ENCODE data around the gene RET.

Gene RET

DNA sequence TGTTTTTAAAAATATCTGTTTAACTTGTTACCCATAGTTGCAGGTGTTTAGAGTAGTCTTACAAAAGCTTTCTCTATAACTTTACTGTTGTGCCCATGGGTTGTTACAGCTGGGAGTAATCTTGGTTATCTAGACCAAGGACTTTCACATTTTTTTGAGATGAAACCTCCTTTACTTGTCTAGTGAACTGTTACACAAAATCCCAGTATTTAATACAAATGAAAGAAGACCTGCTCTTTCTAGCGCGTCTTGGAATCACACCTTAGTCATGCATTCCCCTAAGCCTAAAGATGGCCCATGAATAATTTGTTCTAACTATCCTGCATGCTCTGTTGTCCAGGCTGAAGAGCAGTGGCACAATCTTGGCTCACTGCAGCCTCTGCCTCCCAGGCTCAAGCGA is 99.4 kb downstream of the RET start:
- POLR2A ChIA-PET, result no interaction called here
- Histone ChIP-seq H3K4me3 (ENCODE audit: low read depth, low read length) (no peak overlapping the region), H3K36me3 (ENCODE audit: control insufficient read depth in 2 of 2, insufficient read depth in 1 of 2, low read length in 2 of 2) (peaks cover 17 to 49% of the 10 kb centered on the region in 2 experiments), H3K4me1 (ENCODE audit: control insufficient read depth, insufficient read depth, low read length) (no peaks in the 10 kb centered on the region), H3K9me3 (ENCODE audit: control insufficient read depth, insufficient read depth, low read depth, low read length) (no peaks in the 10 kb centered on the region), H3K27ac (ENCODE audit: extremely low read depth, low read depth, low read length) (no peak overlapping the region)
- TF ChIP-seq ZNF521 (tag by site-specific recombination; IDR thresholded peaks at IDR 0.05) (no peak), ZNF510 (tag by site-specific recombination; IDR thresholded peaks at IDR 0.05; ENCODE audit: insufficient replicate concordance) (no peak), ZNF549 (tag by site-specific recombination; IDR thresholded peaks at IDR 0.05) (no peak), SP2 (tag by site-specific recombination; IDR thresholded peaks at IDR 0.05) (no peak), TCF7L2 (IDR thresholded peaks at IDR 0.05; ENCODE audit: borderline replicate concordance, low read depth, low read length) (no peak), ZNF610 (tag by site-specific recombination; IDR thresholded peaks at IDR 0.05; ENCODE audit: borderline replicate concordance) (no peak), ZFP3 (tag by site-specific recombination; IDR thresholded peaks at IDR 0.05; ENCODE audit: low read depth) (no peak), KLF8 (tag by site-specific recombination; IDR thresholded peaks at IDR 0.05) (no peak), YY1 (tag by site-specific recombination; IDR thresholded peaks at IDR 0.05) (no peak)
- TF ChIP-seq, protein P1, sequence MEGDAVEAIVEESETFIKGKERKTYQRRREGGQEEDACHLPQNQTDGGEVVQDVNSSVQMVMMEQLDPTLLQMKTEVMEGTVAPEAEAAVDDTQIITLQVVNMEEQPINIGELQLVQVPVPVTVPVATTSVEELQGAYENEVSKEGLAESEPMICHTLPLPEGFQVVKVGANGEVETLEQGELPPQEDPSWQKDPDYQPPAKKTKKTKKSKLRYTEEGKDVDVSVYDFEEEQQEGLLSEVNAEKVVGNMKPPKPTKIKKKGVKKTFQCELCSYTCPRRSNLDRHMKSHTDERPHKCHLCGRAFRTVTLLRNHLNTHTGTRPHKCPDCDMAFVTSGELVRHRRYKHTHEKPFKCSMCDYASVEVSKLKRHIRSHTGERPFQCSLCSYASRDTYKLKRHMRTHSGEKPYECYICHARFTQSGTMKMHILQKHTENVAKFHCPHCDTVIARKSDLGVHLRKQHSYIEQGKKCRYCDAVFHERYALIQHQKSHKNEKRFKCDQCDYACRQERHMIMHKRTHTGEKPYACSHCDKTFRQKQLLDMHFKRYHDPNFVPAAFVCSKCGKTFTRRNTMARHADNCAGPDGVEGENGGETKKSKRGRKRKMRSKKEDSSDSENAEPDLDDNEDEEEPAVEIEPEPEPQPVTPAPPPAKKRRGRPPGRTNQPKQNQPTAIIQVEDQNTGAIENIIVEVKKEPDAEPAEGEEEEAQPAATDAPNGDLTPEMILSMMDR (tag by site-specific recombination; IDR thresholded peaks at IDR 0.05), result no peak
- CTCF ChIA-PET, result no interaction called here

DNA sequence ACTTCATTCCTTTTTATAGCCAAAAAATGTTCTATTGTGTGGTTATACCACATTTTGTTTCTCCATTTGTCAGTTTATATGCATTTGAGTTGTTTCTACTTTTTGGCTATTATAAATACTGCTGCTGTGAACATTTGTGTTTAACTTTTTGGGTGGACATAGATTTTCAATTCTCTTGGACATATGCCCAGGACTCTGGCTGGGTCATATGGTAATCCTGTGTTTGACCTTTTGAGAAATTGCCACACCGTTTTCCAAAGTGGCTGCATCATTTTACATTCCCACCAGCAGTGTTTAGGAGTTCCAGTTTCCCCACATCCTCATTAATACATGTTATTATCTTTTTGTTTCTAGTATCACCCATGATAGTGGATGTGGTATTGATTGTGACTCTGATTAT is 100.7 kb downstream of the RET start:
- Histone ChIP-seq H3K4me3 (ENCODE audit: low read depth, low read length) (no peak overlapping the region), H3K27ac (ENCODE audit: extremely low read depth, low read depth, low read length) (no peak overlapping the region), H3K36me3 (ENCODE audit: control insufficient read depth in 2 of 2, insufficient read depth in 1 of 2, low read length in 2 of 2) (peaks cover 17 to 48% of the 10 kb centered on the region in 2 experiments), H3K4me1 (ENCODE audit: control insufficient read depth, insufficient read depth, low read length) (no peaks in the 10 kb centered on the region), H3K9me3 (ENCODE audit: control insufficient read depth, insufficient read depth, low read depth, low read length) (no peaks in the 10 kb centered on the region)
- ChIA-PET CTCF (no interaction called here), POLR2A (no interaction called here)
- TF ChIP-seq ZNF621 (tag by site-specific recombination; IDR thresholded peaks at IDR 0.05), result no peak
- no peak for TF ChIP-seq ZNF2 (tag by site-specific recombination; IDR thresholded peaks at IDR 0.05)
- TF ChIP-seq ZNF416 (tag by site-specific recombination; IDR thresholded peaks at IDR 0.05), result no peak
- no peak for TF ChIP-seq ZNF623 (tag by site-specific recombination; IDR thresholded peaks at IDR 0.05)
- no peak for TF ChIP-seq ZNF202 (tag by site-specific recombination; IDR thresholded peaks at IDR 0.05; ENCODE audit: borderline replicate concordance)
- no peak for TF ChIP-seq ZNF777 (tag by site-specific recombination; IDR thresholded peaks at IDR 0.05; ENCODE audit: borderline replicate concordance)
- no peak for TF ChIP-seq ZBTB10 (tag by site-specific recombination; IDR thresholded peaks at IDR 0.05)
- no peak for TF ChIP-seq YY1 (tag by site-specific recombination; IDR thresholded peaks at IDR 0.05)
- TF ChIP-seq, protein P2, sequence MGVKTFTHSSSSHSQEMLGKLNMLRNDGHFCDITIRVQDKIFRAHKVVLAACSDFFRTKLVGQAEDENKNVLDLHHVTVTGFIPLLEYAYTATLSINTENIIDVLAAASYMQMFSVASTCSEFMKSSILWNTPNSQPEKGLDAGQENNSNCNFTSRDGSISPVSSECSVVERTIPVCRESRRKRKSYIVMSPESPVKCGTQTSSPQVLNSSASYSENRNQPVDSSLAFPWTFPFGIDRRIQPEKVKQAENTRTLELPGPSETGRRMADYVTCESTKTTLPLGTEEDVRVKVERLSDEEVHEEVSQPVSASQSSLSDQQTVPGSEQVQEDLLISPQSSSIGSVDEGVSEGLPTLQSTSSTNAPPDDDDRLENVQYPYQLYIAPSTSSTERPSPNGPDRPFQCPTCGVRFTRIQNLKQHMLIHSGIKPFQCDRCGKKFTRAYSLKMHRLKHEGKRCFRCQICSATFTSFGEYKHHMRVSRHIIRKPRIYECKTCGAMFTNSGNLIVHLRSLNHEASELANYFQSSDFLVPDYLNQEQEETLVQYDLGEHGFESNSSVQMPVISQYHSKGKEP (tag by site-specific recombination; IDR thresholded peaks at IDR 0.05), result no peak
- no peak for TF ChIP-seq PRDM2 (tag by site-specific recombination; IDR thresholded peaks at IDR 0.05; ENCODE audit: borderline replicate concordance)
- TF ChIP-seq, protein P3, sequence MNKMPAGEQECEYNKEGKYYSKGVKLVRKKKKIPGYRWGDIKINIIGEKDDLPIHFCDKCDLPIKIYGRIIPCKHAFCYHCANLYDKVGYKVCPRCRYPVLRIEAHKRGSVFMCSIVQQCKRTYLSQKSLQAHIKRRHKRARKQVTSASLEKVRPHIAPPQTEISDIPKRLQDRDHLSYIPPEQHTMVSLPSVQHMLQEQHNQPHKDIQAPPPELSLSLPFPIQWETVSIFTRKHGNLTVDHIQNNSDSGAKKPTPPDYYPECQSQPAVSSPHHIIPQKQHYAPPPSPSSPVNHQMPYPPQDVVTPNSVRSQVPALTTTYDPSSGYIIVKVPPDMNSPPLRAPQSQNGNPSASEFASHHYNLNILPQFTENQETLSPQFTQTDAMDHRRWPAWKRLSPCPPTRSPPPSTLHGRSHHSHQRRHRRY (tag by site-specific recombination; IDR thresholded peaks at IDR 0.05), result no peak

All from HEK293 (cell line).